ENCODE results near the gene KITLG.
"Not testable (repeated sequence)": the region's sequence is repeated elsewhere in the genome, so short reads cannot be mapped to it uniquely, and the experiment has no call there.

The KITLG gene, protein sequence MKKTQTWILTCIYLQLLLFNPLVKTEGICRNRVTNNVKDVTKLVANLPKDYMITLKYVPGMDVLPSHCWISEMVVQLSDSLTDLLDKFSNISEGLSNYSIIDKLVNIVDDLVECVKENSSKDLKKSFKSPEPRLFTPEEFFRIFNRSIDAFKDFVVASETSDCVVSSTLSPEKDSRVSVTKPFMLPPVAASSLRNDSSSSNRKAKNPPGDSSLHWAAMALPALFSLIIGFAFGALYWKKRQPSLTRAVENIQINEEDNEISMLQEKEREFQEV

DNA sequence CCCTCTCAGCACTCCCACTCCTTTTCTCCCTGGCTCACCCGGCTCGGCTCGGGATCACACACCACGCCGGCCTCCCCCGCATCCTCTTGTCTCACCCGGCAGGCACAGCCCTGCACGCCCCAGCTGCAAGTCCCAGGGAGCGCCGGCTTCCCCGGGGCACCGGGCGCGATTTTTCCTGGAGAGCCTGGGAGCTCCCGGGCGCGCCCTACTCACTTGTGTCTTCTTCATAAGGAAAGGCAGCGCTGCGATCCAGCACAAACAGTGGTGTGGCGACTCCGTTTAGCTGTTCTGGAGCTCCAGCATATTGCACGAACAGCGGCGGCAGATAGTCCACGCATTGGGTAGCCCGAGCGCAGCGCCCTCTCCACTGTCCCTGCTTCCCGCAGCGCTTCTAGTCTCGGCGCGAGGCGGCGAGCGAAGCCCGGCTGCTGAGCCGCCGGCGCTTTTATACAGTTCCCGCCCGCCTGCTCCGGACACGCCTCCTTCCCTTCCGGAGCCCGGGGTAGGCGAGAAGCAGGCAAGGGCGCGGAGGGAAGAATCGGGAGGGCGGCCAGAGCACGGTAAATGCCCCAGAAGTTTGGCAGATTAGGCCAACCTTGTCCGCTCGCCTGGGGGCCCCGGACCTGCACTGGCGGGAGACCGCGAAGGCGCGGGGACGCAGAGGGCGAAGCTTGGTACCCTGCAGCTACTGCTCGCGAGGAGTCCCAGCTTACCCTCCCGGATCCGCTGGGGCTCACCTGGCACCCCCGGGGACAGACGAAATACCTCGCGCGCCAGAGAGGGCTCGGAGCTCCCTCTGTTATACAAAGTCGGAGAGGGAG lies at the start of gene KITLG:
Gene KITLG (minus strand): TSS at position 421 of the 821 bp plus-strand sequence. CDS start 193 bp downstream, at position 228.
- no peak within 1 kb of the TSS for H3K27ac ChIP-seq (ENCODE audit: low read length)
- H3K4me1 ChIP-seq (ENCODE audit: control insufficient read depth, low read depth, low read length) = peaks cover 32% of the 10 kb centered on the region
- no peaks in the 10 kb centered on the region for H3K36me3 ChIP-seq (ENCODE audit: control insufficient read depth, low read depth, low read length)
- peaks cover 36% of the 10 kb centered on the region for H3K27me3 ChIP-seq (ENCODE audit: control insufficient read depth, insufficient read depth, low read length)
- H3K9me3 ChIP-seq (ENCODE audit: control insufficient read depth, low read depth, low read length) = no peaks in the 10 kb centered on the region
- peak within 1 kb of the TSS; percentile 89 for H3K4me3 ChIP-seq (ENCODE audit: low read length)
- peak within 1 kb of the TSS; percentile 44 for H3K9ac ChIP-seq (ENCODE audit: low read length)

DNA sequence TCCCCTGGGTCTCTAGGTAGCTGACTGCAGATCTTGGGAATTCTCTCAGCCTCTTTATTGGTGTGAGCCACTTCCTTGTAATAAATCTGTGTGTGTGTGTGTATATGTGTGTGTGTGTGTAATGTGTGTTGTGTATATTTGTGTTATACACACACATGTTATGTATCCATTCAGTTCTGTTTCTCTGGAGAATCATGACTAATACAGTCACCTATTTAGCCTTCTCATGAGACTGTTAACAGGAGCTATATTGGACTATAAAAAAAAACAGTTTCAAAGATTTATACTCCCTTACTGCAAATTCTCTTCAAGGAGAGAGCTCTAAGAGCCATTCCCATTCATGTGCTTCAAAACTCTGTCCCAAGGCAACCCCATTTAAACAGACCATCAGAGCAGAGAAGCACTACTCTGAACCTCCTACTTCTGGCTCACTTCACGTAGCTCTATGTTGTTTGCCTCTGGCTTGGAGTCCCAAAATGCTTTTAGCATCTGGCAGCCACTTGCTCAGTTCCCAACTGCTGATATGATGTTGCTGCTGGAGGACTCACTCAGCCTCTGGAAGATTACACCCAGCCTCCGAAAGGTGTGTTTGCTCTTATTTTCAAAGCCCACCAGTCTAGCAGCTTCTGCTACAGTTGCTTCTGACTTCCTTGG lies 48.7 kb upstream of the KITLG start:
- Histone ChIP-seq H3K27me3 (ENCODE audit: control insufficient read depth, insufficient read depth, low read length) (no peaks in the 10 kb centered on the region), H3K4me1 (ENCODE audit: control insufficient read depth, low read depth, low read length) (peaks cover 16% of the 10 kb centered on the region), H3K9me3 (ENCODE audit: control insufficient read depth, low read depth, low read length) (no peaks in the 10 kb centered on the region), H3K27ac (ENCODE audit: low read length) (no peak overlapping the region), H3K9ac (ENCODE audit: low read length) (no peak overlapping the region), H3K36me3 (ENCODE audit: control insufficient read depth, low read depth, low read length) (no peaks in the 10 kb centered on the region), H3K4me3 (ENCODE audit: low read length) (no peak overlapping the region)

DNA sequence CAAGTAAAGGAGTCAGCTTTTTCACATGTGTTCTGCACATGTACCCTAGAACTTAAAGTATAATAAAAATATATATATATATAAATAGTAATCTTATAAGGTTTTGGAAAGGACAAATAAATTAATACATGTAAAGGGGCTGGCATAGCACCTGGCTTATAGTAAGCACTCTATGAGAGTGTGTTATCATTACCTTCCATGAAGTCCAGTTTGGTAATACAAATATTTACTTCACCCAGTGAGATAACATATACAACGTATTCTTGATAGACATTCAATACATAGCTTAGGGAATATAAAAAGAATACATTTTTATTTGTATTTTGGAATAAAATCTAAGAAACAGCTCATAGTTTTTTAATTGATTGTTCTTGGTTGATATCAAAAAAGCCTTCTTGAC lies 47.8 kb upstream of the KITLG start:
- not testable (repeated sequence) for H3K27ac ChIP-seq (ENCODE audit: low read length); H3K9ac ChIP-seq (ENCODE audit: low read length); H3K4me3 ChIP-seq (ENCODE audit: low read length); H3K27me3 ChIP-seq (ENCODE audit: control insufficient read depth, insufficient read depth, low read length); H3K36me3 ChIP-seq (ENCODE audit: control insufficient read depth, low read depth, low read length); H3K9me3 ChIP-seq (ENCODE audit: control insufficient read depth, low read depth, low read length)
- H3K4me1 ChIP-seq (ENCODE audit: control insufficient read depth, low read depth, low read length) = peaks cover 25% of the 10 kb centered on the region

DNA sequence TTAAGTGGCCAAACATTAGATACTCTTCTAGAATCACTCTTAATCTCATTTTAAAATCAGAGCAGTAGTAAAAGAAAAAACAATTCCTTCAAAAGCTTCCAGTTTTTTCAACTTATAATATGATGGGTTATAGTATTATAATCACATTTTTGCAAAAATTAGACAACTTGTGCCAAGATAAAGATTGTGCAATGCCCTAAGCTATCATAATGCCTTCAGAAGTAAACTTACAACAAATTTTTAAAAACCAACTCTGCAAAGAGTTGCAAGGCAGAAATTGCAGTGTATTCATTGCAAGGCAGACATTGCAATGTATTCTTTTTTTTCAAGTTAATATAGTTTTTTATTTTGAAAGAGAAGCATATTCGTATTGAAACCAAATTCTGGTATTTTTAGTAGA lies 47.2 kb upstream of the KITLG start:
- Histone ChIP-seq H3K4me3 (ENCODE audit: low read length) (no peak overlapping the region), H3K9me3 (ENCODE audit: control insufficient read depth, low read depth, low read length) (no peaks in the 10 kb centered on the region), H3K9ac (ENCODE audit: low read length) (no peak overlapping the region), H3K36me3 (ENCODE audit: control insufficient read depth, low read depth, low read length) (no peaks in the 10 kb centered on the region), H3K4me1 (ENCODE audit: control insufficient read depth, low read depth, low read length) (peaks cover 25% of the 10 kb centered on the region), H3K27me3 (ENCODE audit: control insufficient read depth, insufficient read depth, low read length) (no peaks in the 10 kb centered on the region), H3K27ac (ENCODE audit: low read length) (no peak overlapping the region)

DNA sequence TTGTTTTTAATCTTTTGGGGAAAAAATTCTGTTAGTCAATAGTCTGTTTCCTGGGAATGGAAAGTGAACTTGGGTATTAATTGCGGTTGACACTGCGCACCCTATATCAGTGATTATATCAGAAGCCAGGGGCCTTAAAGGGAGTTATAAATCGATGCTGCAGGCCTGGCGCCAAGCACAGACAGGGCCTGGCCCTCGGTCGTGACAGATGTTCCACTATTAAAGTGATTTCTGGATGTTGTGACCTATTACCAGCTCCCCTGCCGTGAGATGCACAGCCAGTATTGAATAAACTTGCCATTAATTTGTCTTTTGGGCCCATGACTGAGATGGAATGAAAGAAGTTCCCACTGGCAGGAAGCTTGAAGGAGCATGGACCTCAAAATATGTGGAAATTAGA lies 45.1 kb upstream of the KITLG start:
- Histone ChIP-seq H3K9ac (ENCODE audit: low read length) (no peak overlapping the region), H3K9me3 (ENCODE audit: control insufficient read depth, low read depth, low read length) (no peaks in the 10 kb centered on the region), H3K4me1 (ENCODE audit: control insufficient read depth, low read depth, low read length) (peaks cover 25% of the 10 kb centered on the region), H3K27me3 (ENCODE audit: control insufficient read depth, insufficient read depth, low read length) (no peaks in the 10 kb centered on the region), H3K36me3 (ENCODE audit: control insufficient read depth, low read depth, low read length) (no peaks in the 10 kb centered on the region), H3K27ac (ENCODE audit: low read length) (no peak overlapping the region), H3K4me3 (ENCODE audit: low read length) (no peak overlapping the region)

DNA sequence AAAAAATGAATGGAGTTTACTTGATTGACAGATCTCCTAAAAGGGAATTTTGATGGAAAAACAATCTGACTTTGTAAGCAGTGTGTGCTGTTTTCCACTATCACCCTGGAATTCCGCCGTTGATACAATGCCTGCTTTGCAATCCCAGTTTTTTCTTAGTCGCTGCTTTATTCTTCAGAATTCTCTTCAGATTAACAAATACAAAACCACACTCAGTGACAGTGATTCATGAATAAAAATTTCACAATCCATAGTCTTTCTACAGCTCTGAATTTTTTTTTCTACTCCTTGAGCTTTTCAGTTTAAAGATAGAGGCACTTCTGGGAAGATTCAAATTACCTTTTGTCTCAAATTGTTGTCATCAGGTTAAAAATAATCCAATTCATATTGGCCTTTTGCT lies 44.6 kb upstream of the KITLG start:
- Histone ChIP-seq H3K27me3 (ENCODE audit: control insufficient read depth, insufficient read depth, low read length) (no peaks in the 10 kb centered on the region), H3K4me3 (ENCODE audit: low read length) (no peak overlapping the region), H3K36me3 (ENCODE audit: control insufficient read depth, low read depth, low read length) (no peaks in the 10 kb centered on the region), H3K9me3 (ENCODE audit: control insufficient read depth, low read depth, low read length) (no peaks in the 10 kb centered on the region), H3K27ac (ENCODE audit: low read length) (no peak overlapping the region), H3K4me1 (ENCODE audit: control insufficient read depth, low read depth, low read length) (peaks cover 25% of the 10 kb centered on the region), H3K9ac (ENCODE audit: low read length) (no peak overlapping the region)

DNA sequence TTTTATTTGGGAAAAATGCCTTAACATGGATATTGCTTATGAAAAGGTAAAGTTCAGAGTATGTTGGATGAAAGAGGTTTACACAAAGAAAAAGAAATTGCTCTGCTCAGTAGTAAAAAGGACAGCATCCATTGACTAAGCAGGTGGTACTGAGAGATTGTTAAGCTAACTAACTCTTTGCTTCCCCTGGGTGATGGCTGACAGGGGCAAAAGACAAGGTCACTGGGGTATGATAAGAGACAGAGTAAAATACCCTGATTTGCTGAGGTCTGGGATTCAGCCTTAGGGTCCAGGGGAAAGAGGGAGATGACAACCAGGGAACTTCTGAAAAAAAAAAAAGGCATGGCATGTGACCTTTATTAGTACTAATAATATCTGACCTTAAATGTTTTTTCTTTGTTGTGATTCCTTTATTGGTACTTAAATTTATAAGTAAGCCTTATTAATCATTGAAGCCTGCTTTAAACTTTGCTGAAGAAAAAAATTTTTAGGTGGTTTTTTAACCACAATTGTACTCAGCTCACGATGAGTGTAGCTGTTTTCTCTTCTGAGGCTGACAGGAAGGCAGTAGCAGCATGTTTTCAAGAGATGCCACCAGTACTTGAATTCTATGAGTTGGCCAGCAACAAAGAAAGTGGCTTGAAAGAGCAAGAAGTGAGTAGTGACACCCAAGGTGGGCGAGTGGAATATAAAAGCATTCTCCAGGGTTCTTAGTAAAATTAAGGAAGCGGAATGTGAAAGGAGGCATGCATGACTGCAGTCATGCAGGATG lies 43.7 kb upstream of the KITLG start:
- peaks cover 25% of the 10 kb centered on the region for H3K4me1 ChIP-seq (ENCODE audit: control insufficient read depth, low read depth, low read length)
- H3K27me3 ChIP-seq (ENCODE audit: control insufficient read depth, insufficient read depth, low read length) = no peaks in the 10 kb centered on the region
- H3K9me3 ChIP-seq (ENCODE audit: control insufficient read depth, low read depth, low read length) = no peaks in the 10 kb centered on the region
- H3K36me3 ChIP-seq (ENCODE audit: control insufficient read depth, low read depth, low read length) = no peaks in the 10 kb centered on the region
- no peak overlapping the region for H3K27ac ChIP-seq (ENCODE audit: low read length)
- no peak overlapping the region for H3K9ac ChIP-seq (ENCODE audit: low read length)
- H3K4me3 ChIP-seq (ENCODE audit: low read length) = peak overlapping the region; percentile 13

DNA sequence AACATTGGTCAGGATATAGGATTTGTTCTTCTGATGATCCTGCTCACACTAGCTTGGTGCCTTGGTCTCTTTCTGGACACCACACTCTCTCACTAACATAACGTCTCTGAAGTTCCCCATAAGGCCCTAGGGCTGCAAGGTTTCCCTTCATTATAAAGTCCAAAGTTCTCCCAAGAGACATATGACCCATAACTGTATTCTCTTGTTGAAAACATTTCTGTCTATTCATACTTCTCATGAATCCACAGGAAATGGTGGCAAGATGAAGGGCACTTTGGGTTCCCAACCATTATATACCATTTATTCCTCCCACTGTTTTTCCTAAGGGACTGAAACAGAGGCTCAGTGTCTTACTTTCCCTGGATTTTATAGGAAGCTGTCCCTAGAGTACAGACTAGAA lies 37.1 kb upstream of the KITLG start:
- no peaks in the 10 kb centered on the region for H3K9me3 ChIP-seq (ENCODE audit: control insufficient read depth, low read depth, low read length)
- no peak overlapping the region for H3K27ac ChIP-seq (ENCODE audit: low read length)
- H3K36me3 ChIP-seq (ENCODE audit: control insufficient read depth, low read depth, low read length) = no peaks in the 10 kb centered on the region
- H3K9ac ChIP-seq (ENCODE audit: low read length) = no peak overlapping the region
- H3K4me3 ChIP-seq (ENCODE audit: low read length) = no peak overlapping the region
- H3K27me3 ChIP-seq (ENCODE audit: control insufficient read depth, insufficient read depth, low read length) = no peaks in the 10 kb centered on the region
- no peaks in the 10 kb centered on the region for H3K4me1 ChIP-seq (ENCODE audit: control insufficient read depth, low read depth, low read length)

DNA sequence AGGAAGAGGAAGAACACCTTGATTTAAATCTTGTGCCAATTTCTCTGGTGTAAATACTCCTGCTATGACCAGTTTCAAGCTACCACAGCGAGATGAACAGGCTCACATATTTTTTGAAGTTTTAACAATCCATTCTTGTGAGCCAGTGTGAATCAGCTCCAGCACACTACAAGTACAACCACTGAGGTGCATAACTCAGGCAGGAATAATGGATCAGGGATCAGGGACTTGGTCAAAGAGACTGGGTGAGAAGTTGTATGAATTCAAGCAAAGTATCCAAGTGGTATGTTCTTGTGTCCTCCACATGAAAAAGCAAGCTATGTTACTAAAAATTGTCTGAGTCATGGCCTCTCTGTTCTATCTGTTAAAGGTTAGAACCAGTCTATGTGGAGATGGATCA lies 35.2 kb upstream of the KITLG start:
- H3K9me3 ChIP-seq (ENCODE audit: control insufficient read depth, low read depth, low read length) = no peaks in the 10 kb centered on the region
- no peaks in the 10 kb centered on the region for H3K36me3 ChIP-seq (ENCODE audit: control insufficient read depth, low read depth, low read length)
- no peaks in the 10 kb centered on the region for H3K4me1 ChIP-seq (ENCODE audit: control insufficient read depth, low read depth, low read length)
- H3K4me3 ChIP-seq (ENCODE audit: low read length) = no peak overlapping the region
- H3K27ac ChIP-seq (ENCODE audit: low read length) = no peak overlapping the region
- H3K27me3 ChIP-seq (ENCODE audit: control insufficient read depth, insufficient read depth, low read length) = no peaks in the 10 kb centered on the region
- no peak overlapping the region for H3K9ac ChIP-seq (ENCODE audit: low read length)

DNA sequence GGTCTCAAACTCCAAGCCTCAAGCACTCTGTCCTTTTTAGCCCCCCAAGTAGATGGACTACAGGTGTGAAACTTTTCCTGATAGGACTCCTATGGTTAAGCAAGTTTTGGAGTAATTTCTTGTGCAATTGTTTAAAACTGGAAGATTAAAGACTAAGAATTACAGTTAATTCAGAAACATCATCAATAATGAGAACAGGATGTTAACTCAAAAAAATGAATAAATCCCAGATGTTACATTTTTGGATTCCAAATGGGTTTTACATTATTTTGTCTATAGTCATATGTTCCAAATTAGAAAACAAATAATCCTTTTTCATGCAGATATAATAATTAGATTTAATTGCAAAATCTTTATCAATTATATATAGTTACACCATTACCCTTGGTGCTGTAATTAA lies 24.4 kb upstream of the KITLG start:
- H3K4me3 ChIP-seq (ENCODE audit: low read length) = no peak overlapping the region
- no peak overlapping the region for H3K27ac ChIP-seq (ENCODE audit: low read length)
- H3K27me3 ChIP-seq (ENCODE audit: control insufficient read depth, insufficient read depth, low read length) = no peaks in the 10 kb centered on the region
- no peak overlapping the region for H3K9ac ChIP-seq (ENCODE audit: low read length)
- no peaks in the 10 kb centered on the region for H3K36me3 ChIP-seq (ENCODE audit: control insufficient read depth, low read depth, low read length)
- no peaks in the 10 kb centered on the region for H3K9me3 ChIP-seq (ENCODE audit: control insufficient read depth, low read depth, low read length)
- no peaks in the 10 kb centered on the region for H3K4me1 ChIP-seq (ENCODE audit: control insufficient read depth, low read depth, low read length)

DNA sequence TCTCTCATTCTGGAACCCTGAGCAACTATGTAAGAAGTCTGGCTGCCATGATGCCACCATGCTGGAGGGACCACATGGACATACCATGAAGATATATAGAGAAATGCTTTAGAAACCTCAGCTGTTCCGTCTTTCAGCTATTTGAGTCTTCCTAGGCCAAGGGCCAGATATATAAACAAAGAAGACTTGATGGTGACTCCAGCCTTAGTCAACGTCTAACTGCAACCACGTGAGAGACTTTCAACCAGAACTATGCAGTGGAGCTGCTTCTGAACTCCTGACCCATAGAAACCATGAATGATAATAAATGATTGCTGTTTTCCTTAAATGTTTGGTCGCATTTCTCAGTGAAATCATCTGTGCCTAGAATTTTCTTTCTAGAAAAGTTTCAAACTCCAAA lies 20.0 kb upstream of the KITLG start:
- Histone ChIP-seq H3K27me3 (ENCODE audit: control insufficient read depth, insufficient read depth, low read length) (no peaks in the 10 kb centered on the region), H3K36me3 (ENCODE audit: control insufficient read depth, low read depth, low read length) (no peaks in the 10 kb centered on the region), H3K9me3 (ENCODE audit: control insufficient read depth, low read depth, low read length) (no peaks in the 10 kb centered on the region), H3K4me1 (ENCODE audit: control insufficient read depth, low read depth, low read length) (no peaks in the 10 kb centered on the region), H3K9ac (ENCODE audit: low read length) (no peak overlapping the region), H3K27ac (ENCODE audit: low read length) (no peak overlapping the region), H3K4me3 (ENCODE audit: low read length) (no peak overlapping the region)

Data from iPS-18a (cell line).